ENCODE measurements around the gene IBTK. TPM values are rescaled to one million over a fixed set of nuclear protein-coding genes. Genes with fewer than 3 reads are reported as not detected.

IBTK gene
- total RNA-seq, 2 experiments from 2014 or later: 26.8 to 27.7 TPM

GRCh38 chr6:82251942-82252341, 4.4 kb upstream of the IBTK start:
- CTCF ChIA-PET: interaction anchor here (0.6 to 1.0 kb wide), 6 partner anchors 10 to 814 kb away, joined by 3 to 5 read pairs (median 3); partner anchors contain the start of gene UBE3D
- H3K9me3 Mint-ChIP-seq: no peaks in the 10 kb centered on the region
- intact Hi-C loops (cut with micrococcal nuclease): loop anchor here (5.0 kb wide), 1 partner anchor 805 kb away; no protein-coding TSS in a partner anchor
- peaks cover 5% of the 10 kb centered on the region for H3K4me1 Mint-ChIP-seq (ENCODE audit: low read depth)
- no peak for DNase-seq
- no peak overlapping the region for H3K27ac Mint-ChIP-seq
- POLR2A ChIA-PET: no interaction called here
- peak; percentile 39 for TF ChIP-seq CTCF (IDR thresholded peaks at IDR 0.05)
- no peak for ATAC-seq
- H3K4me3 Mint-ChIP-seq: no peak overlapping the region
- H3K27me3 Mint-ChIP-seq: no peaks in the 10 kb centered on the region
- peaks cover 1% of the 10 kb centered on the region for H3K36me3 Mint-ChIP-seq (ENCODE audit: low read depth)

GRCh38 chr6:82249381-82250253, 2.1 kb upstream of the IBTK start:
- no peaks in the 10 kb centered on the region for H3K9me3 Mint-ChIP-seq
- ChIA-PET POLR2A (no interaction called here), CTCF (interaction anchor here (0.8 to 1.5 kb wide), 2 partner anchors 21 to 816 kb away, joined by 3 to 5 read pairs; partner anchors contain the start of gene UBE3D)
- no peak for DNase-seq
- H3K4me1 Mint-ChIP-seq (ENCODE audit: low read depth): peaks cover 25% of the 10 kb centered on the region
- intact Hi-C loops (cut with micrococcal nuclease): loop anchor here (5.0 kb wide), 1 partner anchor 808 kb away; no protein-coding TSS in a partner anchor
- no peak for TF ChIP-seq CTCF (IDR thresholded peaks at IDR 0.05)
- no peak overlapping the region for H3K27ac Mint-ChIP-seq
- peaks cover 6% of the 10 kb centered on the region for H3K36me3 Mint-ChIP-seq (ENCODE audit: low read depth)
- H3K4me3 Mint-ChIP-seq: no peak overlapping the region
- no peak for ATAC-seq
- no peaks in the 10 kb centered on the region for H3K27me3 Mint-ChIP-seq

- intact Hi-C loops (cut with micrococcal nuclease): no loop called here
- Mint-ChIP-seq H3K27ac (peak overlapping the region; percentile 92), H3K4me3 (peak overlapping the region; percentile 97), H3K36me3 (ENCODE audit: low read depth) (peaks cover 11% of the 10 kb centered on the region), H3K27me3 (no peaks in the 10 kb centered on the region), H3K4me1 (ENCODE audit: low read depth) (peaks cover 34% of the 10 kb centered on the region), H3K9me3 (no peaks in the 10 kb centered on the region)
- TF ChIP-seq CTCF (IDR thresholded peaks at IDR 0.05): no peak
- DNase-seq (peak; percentile 17), ATAC-seq (peak; percentile 55)
- CTCF ChIA-PET: interaction anchor here (0.8 to 1.9 kb wide), 4 partner anchors 8 to 819 kb away, joined by 3 to 7 read pairs (median 4); partner anchors contain the start of genes DOP1A and UBE3D
- POLR2A ChIA-PET: interaction anchor here (0.7 to 1.0 kb wide), 2 partner anchors 24 to 818 kb away, joined by 3 to 5 read pairs; partner anchors contain the start of gene UBE3D
These were observed 760 bp upstream of the IBTK start for GRCh38 chr6:82248273-82248735.

GRCh38 chr6:82246802-82247504, 591 bp downstream of the IBTK start:
- CTCF ChIA-PET: interaction anchor here (1.9 kb wide), 1 partner anchor 9 kb away, joined by 4 read pairs; no protein-coding TSS in a partner anchor
- Mint-ChIP-seq H3K9me3 (no peaks in the 10 kb centered on the region), H3K4me1 (ENCODE audit: low read depth) (peaks cover 37% of the 10 kb centered on the region), H3K4me3 (peak overlapping the region; percentile 97), H3K27ac (peak overlapping the region; percentile 92), H3K36me3 (ENCODE audit: low read depth) (peaks cover 16% of the 10 kb centered on the region), H3K27me3 (no peaks in the 10 kb centered on the region)
- POLR2A ChIA-PET: interaction anchor here (0.6 to 1.0 kb wide), 3 partner anchors 10 to 845 kb away, joined by 3 read pairs; no protein-coding TSS in a partner anchor
- TF ChIP-seq CTCF (IDR thresholded peaks at IDR 0.05): no peak
- DNase-seq (peak; percentile 43), ATAC-seq (peak; percentile 21)
- intact Hi-C loops (cut with micrococcal nuclease): no loop called here
